ENCODE measurements around the gene EDIL3. TPM values are rescaled to one million over a fixed set of nuclear protein-coding genes. Genes with fewer than 3 reads are reported as not detected.

Gene EDIL3
- total and polyA plus RNA-seq, 2 donors (not counting 3 experiments of a cell fraction or from before 2014, with no cell fraction given), result 9.1 to 28.8 TPM

- Histone ChIP-seq H3K27ac (ENCODE audit: insufficient read depth, low read depth, low read length) (no peak overlapping the region), H3K4me3 (replicated peaks in 1 of 3; ENCODE audit: insufficient read depth in 1 of 3, low read depth in 1 of 3, low read length in 3 of 3) (no peak overlapping the region), H2AFZ (ENCODE audit: low read depth, low read length) (no peak overlapping the region), H3K4me1 (ENCODE audit: control insufficient read depth, extremely low read depth, insufficient read depth, low read length) (no peaks in the 10 kb centered on the region), H3K9ac (replicated peaks; ENCODE audit: extremely low read depth, insufficient read depth, low read length) (no peak overlapping the region), H3K36me3 (ENCODE audit: control insufficient read depth in 2 of 2, extremely low read depth in 1 of 2, insufficient read depth in 2 of 2, low read length in 2 of 2) (no peaks in the 10 kb centered on the region), H4K20me1 (replicated peaks; ENCODE audit: control insufficient read depth, extremely low read depth, insufficient read depth, low read length) (no peaks in the 10 kb centered on the region), H3K9me1 (replicated peaks; ENCODE audit: control insufficient read depth, extremely low read depth, insufficient read depth, low read length) (no peaks in the 10 kb centered on the region), H3K4me2 (ENCODE audit: insufficient read depth, low read length) (no peak overlapping the region), H3K27me3 (ENCODE audit: control insufficient read depth in 2 of 2, insufficient read depth in 2 of 2, low read length in 2 of 2) (no peaks in the 10 kb centered on the region), H3K9me3 (replicated peaks; ENCODE audit: control insufficient read depth, insufficient read depth, low read length) (no peaks in the 10 kb centered on the region), H3K79me2 (ENCODE audit: control insufficient read depth, insufficient read depth, low read length) (no peaks in the 10 kb centered on the region)
- no TSS peak for BruUV-seq (replicated peaks)
- POLR2A ChIA-PET, result no interaction called here
- FAIRE-seq (no peak), DNase-seq (ENCODE audit: low read depth, low spot score) (no peak)
- TF ChIP-seq MYC (IDR thresholded peaks at IDR 0.05; ENCODE audit: low read depth, low read length) (no peak), JUN (IDR thresholded peaks at IDR 0.05; ENCODE audit: borderline replicate concordance, insufficient read depth, insufficient read length, low read depth) (no peak), GATA2 (IDR thresholded peaks at IDR 0.05; ENCODE audit: insufficient read depth, insufficient read length, low read depth, low read length) (no peak), FOS (IDR thresholded peaks at IDR 0.05; ENCODE audit: borderline replicate concordance, insufficient read depth, low read length) (no peak), POLR2AphosphoS5 (IDR thresholded peaks at IDR 0.05; ENCODE audit: insufficient read depth, low read depth, low read length) (no peak), EZH2 (IDR thresholded peaks at IDR 0.05; ENCODE audit: borderline replicate concordance, low read depth, low read length, severe bottlenecking) (no peak), POLR2A (IDR thresholded peaks at IDR 0.05; ENCODE audit: low read depth, low read length) (no peak)
- TF ChIP-seq, protein P1, sequence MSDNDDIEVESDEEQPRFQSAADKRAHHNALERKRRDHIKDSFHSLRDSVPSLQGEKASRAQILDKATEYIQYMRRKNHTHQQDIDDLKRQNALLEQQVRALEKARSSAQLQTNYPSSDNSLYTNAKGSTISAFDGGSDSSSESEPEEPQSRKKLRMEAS (IDR thresholded peaks at IDR 0.05; ENCODE audit: insufficient read depth, insufficient read length), result no peak
- TF ChIP-seq, protein P2, sequence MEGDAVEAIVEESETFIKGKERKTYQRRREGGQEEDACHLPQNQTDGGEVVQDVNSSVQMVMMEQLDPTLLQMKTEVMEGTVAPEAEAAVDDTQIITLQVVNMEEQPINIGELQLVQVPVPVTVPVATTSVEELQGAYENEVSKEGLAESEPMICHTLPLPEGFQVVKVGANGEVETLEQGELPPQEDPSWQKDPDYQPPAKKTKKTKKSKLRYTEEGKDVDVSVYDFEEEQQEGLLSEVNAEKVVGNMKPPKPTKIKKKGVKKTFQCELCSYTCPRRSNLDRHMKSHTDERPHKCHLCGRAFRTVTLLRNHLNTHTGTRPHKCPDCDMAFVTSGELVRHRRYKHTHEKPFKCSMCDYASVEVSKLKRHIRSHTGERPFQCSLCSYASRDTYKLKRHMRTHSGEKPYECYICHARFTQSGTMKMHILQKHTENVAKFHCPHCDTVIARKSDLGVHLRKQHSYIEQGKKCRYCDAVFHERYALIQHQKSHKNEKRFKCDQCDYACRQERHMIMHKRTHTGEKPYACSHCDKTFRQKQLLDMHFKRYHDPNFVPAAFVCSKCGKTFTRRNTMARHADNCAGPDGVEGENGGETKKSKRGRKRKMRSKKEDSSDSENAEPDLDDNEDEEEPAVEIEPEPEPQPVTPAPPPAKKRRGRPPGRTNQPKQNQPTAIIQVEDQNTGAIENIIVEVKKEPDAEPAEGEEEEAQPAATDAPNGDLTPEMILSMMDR (IDR thresholded peaks at IDR 0.05; ENCODE audit: extremely low read depth in 1 of 2, insufficient read depth in 1 of 2, low read depth in 1 of 2, low read length in 2 of 2), result no peak
- intact Hi-C loops (cut with micrococcal nuclease) (no loop called here), dilution Hi-C loops (cut with MboI; ENCODE audit: extremely low pct_ligation_motif_present, low sequenced_read_pairs) (no loop called here)
- CTCF ChIA-PET, result interaction anchor here (1.7 kb wide), 1 partner anchor 20 kb away, joined by 5 read pairs; no protein-coding TSS in a partner anchor
Observed at GRCh38 chr5:83947763-83948162, 436.9 kb downstream of the EDIL3 start.
